A673 (cell line): Measurements from ENCODE around the gene ZDHHC8. TPM values are rescaled to one million over a fixed set of nuclear protein-coding genes. Genes with fewer than 3 reads are reported as not detected.
"Not testable (repeated sequence)": the region's sequence is repeated elsewhere in the genome, so short reads cannot be mapped to it uniquely, and the experiment has no call there.

Experiments used
- BruUV-seq: library from RNA; stranded (reverse); fragments of 400-500 nt; replicated peaks from 2 replicates; lab custom pipeline; 2021; lab: Mats Ljungman, UMichigan
- CTCF ChIA-PET: fragments of 300-600 bp; sonication (Branson Sonifier 250); formaldehyde crosslinking; loops from one replicate; lab custom pipeline; 2022; ENCODE audit warnings: antibody characterized with exemption; lab: Charles Lee
- POLR2A ChIA-PET: fragments of 300-600 bp; sonication (Branson Sonifier 250); formaldehyde crosslinking; loops from one replicate; lab custom pipeline; 2022; ENCODE audit warnings: antibody characterized with exemption; ENCODE audit not compliant: low non-redundant PET; lab: Charles Lee
- DNase-seq: peaks from one replicate; pipeline ENCODE4 v3.0.0-alpha.2; 2015; ENCODE audit warnings: low spot score
- H3K27ac ChIP-seq: fragments of 200-600 bp; sonication (generic); 2 replicates; pipeline ENCODE4 v1.5.1; 2016; ENCODE audit warnings: mixed run types, low read depth, mild to moderate bottlenecking, mixed read lengths, antibody characterized with exemption, low read length; ENCODE audit not compliant: poor library complexity, severe bottlenecking
- H3K27me3 ChIP-seq: fragments of 200-600 bp; sonication (generic); replicated peaks from 2 replicates; pipeline ENCODE4 v1.6.1; 2017; ENCODE audit warnings: mixed run types, low read depth, mild to moderate bottlenecking, mixed read lengths, antibody characterized with exemption, low read length; ENCODE audit not compliant: insufficient read depth, poor library complexity
- H3K36me3 ChIP-seq: fragments of 200-600 bp; sonication (generic); 2 replicates; pipeline ENCODE4 v1.6.1; 2016; ENCODE audit warnings: mixed run types, mild to moderate bottlenecking, mixed read lengths, antibody characterized with exemption, low read length; ENCODE audit not compliant: insufficient read depth, poor library complexity, severe bottlenecking
- H3K4me1 ChIP-seq: fragments of 200-600 bp; sonication (generic); 2 replicates; pipeline ENCODE4 v1.6.1; 2017; ENCODE audit warnings: mixed run types, mild to moderate bottlenecking, mixed read lengths, antibody characterized with exemption, low read length; ENCODE audit not compliant: insufficient read depth, poor library complexity, severe bottlenecking
- H3K4me3 ChIP-seq: fragments of 200-600 bp; sonication (generic); 2 replicates; pipeline ENCODE4 v1.5.1; 2016; ENCODE audit warnings: low read depth, mixed run types, mild to moderate bottlenecking, mixed read lengths, low read length; ENCODE audit not compliant: poor library complexity, severe bottlenecking
- H3K9me3 ChIP-seq: fragments of 200-600 bp; sonication (generic); 2 replicates; pipeline ENCODE4 v1.6.1; 2016; ENCODE audit warnings: mixed run types, low read depth, mild to moderate bottlenecking, mixed read lengths, antibody characterized with exemption, low read length; ENCODE audit not compliant: poor library complexity, severe bottlenecking
- CTCF ChIP-seq: fragments of 300-800, 200-600 bp; sonication (generic); conservative IDR thresholded peaks from 2 replicates; pipeline ENCODE4 v1.5.1; 2017; ENCODE audit warnings: low read depth, mild to moderate bottlenecking, antibody characterized with exemption, low read length, moderate library complexity, mixed read lengths
- EZH2 ChIP-seq: fragments of 200-600 bp; sonication (generic); IDR thresholded peaks from 2 replicates; pipeline ENCODE4 v1.6.1; 2017; ENCODE audit warnings: borderline replicate concordance, low read depth, mild to moderate bottlenecking, mixed read lengths, antibody characterized with exemption, low read length; ENCODE audit not compliant: poor library complexity, severe bottlenecking
- intact Hi-C: fragments of 100-400 bp; cut with micrococcal nuclease; formaldehyde crosslinking; loops from one replicate; pipeline ENCODE4 v1.10.0; 2022; ENCODE audit not compliant: unreplicated experiment
- total RNA-seq: library from RNA; stranded (reverse); gene quantifications from 2 replicates; pipeline ENCODE4 v1.2.3, GENCODE V29; 2021

The ZDHHC8 gene
- total RNA-seq, 1 experiment from 2014 or later = 58.8 TPM

GRCh38 chr22:20157430-20158183 lies 26.0 kb downstream of the ZDHHC8 start:
- POLR2A ChIA-PET = no interaction called here
- H3K9me3 ChIP-seq = no peaks in the 10 kb centered on the region
- CTCF ChIA-PET = interaction anchor here (1.0 to 1.1 kb wide), 5 partner anchors 81 to 299 kb away, joined by 3 to 7 read pairs (median 6); no protein-coding TSS in a partner anchor
- intact Hi-C loops = loop anchor here (1.0 kb wide), 3 partner anchors 111 to 299 kb away; partner anchors contain the start of gene RTN4R
- no peak overlapping the region for H3K4me3 ChIP-seq
- no peaks in the 10 kb centered on the region for H3K36me3 ChIP-seq
- BruUV-seq = no TSS peak
- TF ChIP-seq EZH2 (no peak), CTCF (no peak)
- H3K27ac ChIP-seq = no peak overlapping the region
- DNase-seq = no peak
- H3K27me3 ChIP-seq = no peaks in the 10 kb centered on the region
- no peaks in the 10 kb centered on the region for H3K4me1 ChIP-seq

- no peak for DNase-seq
- POLR2A ChIA-PET = no interaction called here
- Histone ChIP-seq H3K9me3 (no peaks in the 10 kb centered on the region), H3K4me1 (no peaks in the 10 kb centered on the region), H3K4me3 (no peak overlapping the region), H3K27ac (no peak overlapping the region), H3K27me3 (no peaks in the 10 kb centered on the region), H3K36me3 (no peaks in the 10 kb centered on the region)
- intact Hi-C loops = no loop called here
- BruUV-seq = no TSS peak
- CTCF ChIA-PET = no interaction called here
- TF ChIP-seq EZH2 = no peak
- TF ChIP-seq CTCF = no peak
Observed at GRCh38 chr22:20158391-20159036, 26.9 kb downstream of the ZDHHC8 start.

GRCh38 chr22:20159076-20159475 lies 27.5 kb downstream of the ZDHHC8 start:
- no peak overlapping the region for H3K27ac ChIP-seq
- H3K27me3 ChIP-seq = no peaks in the 10 kb centered on the region
- H3K4me3 ChIP-seq = no peak overlapping the region
- no peak for TF ChIP-seq EZH2
- ChIA-PET CTCF (no interaction called here), POLR2A (no interaction called here)
- H3K9me3 ChIP-seq = no peaks in the 10 kb centered on the region
- no peaks in the 10 kb centered on the region for H3K4me1 ChIP-seq
- intact Hi-C loops = no loop called here
- no peaks in the 10 kb centered on the region for H3K36me3 ChIP-seq
- BruUV-seq = no TSS peak
- DNase-seq = no peak

GRCh38 chr22:20159531-20159930 lies 27.9 kb downstream of the ZDHHC8 start:
- H3K36me3 ChIP-seq, POLR2A ChIA-PET, DNase-seq, intact Hi-C loops, H3K27ac ChIP-seq, CTCF ChIA-PET, BruUV-seq, H3K4me3 ChIP-seq, H3K27me3 ChIP-seq, H3K9me3 ChIP-seq, H3K4me1 ChIP-seq: not testable (repeated sequence)
